NCI-H1694 (cell line): Measurements from ENCODE around the gene SOHLH2.

Source experiments
- DNase-seq: peaks from one replicate; lab custom pipeline; 2025; lab: John Stamatoyannopoulos, UW

Gene SOHLH2

GRCh38 chr13:36183901-36184300 is 30.5 kb downstream of the SOHLH2 start:
- no peak for DNase-seq

DNA sequence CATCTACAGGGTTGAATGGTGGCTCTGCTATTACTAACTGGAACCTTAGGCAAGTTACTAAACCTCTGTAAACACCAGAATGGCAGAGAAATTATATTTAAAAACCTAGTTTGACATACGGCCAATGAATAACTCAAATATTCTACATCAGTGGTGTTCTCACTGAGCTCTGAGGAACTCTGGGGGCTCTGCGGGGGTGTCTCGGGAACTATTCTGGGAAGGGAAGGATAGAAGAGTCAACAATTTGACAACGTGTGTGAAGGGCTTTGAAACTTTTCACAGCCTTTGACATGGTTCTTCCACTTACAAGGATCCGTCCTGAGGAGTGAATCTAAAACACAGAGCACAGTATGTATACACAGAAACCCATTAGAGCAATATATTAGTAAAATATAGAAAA is 38.7 kb downstream of the SOHLH2 start:
- no peak for DNase-seq

DNA sequence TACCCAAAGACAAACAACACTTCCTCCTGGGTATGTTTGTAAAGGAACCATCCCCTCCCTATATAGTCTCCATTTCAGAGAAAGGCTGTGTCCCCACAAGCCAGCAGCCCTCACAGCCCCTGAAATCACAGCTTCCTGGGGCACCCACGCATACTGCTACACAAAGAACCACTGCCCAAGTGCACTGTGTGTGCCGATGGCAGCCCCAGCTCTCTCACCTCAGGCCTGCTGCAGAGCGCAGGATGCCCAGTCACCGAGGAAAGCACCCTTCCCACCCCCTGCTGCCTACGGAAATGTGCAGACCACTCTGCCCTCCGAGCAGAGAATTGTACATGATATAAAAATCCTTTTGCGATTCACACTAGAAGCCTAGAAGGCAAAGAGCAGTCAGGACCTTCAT is 39.4 kb downstream of the SOHLH2 start:
- no peak for DNase-seq

- DNase-seq: no peak
Observed at GRCh38 chr13:36173571-36174322, 40.6 kb downstream of the SOHLH2 start.

GRCh38 chr13:36166046-36166445 is 48.3 kb downstream of the SOHLH2 start:
- no peak for DNase-seq

- no peak for DNase-seq
Observed at GRCh38 chr13:36163809-36164308, 50.5 kb downstream of the SOHLH2 start.

DNA sequence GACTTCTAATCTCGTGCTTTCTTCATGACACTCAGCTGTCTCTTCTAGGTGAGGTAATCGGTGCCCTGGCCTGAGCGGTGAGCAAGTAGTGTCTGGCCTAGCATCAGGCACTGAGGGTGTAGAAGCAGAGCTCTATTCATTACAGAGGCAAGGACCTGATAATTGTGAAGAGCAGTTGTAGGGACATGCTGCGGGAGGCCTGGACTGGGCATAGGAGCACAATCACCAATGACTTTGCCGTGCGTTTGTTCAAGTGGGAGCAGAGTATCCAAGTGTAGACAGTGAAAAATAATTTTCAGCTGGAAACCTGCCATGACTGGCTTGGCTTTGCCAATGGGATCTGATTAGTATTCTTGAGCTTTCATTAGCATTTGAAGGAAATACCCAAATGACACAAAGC is 51.1 kb downstream of the SOHLH2 start:
- no peak for DNase-seq

GRCh38 chr13:36160297-36160696 is 54.1 kb downstream of the SOHLH2 start:
- no peak for DNase-seq

GRCh38 chr13:36158611-36159010 is 55.7 kb downstream of the SOHLH2 start:
- no peak for DNase-seq

DNA sequence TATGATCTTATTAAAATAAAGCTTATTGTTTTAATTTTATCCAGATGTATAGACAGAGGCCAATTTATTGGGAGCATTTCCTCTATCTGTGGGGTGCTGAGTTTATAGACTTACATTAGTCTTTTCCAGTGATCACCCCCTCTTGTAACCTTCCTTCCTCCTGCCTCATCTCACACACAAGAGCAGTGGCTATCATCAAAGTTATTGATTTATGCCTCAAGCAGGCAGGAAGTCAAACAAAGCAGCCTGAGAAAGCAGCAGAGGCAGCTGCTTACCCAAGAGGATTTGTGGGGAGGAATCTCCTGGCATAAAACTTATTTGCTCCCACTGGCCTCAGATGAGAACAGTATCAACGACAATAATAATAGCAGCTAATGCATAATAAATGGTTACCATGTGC is 56.9 kb downstream of the SOHLH2 start:
- DNase-seq: no peak

- DNase-seq: no peak
Observed at GRCh38 chr13:36154567-36155291, 59.6 kb downstream of the SOHLH2 start.

DNA sequence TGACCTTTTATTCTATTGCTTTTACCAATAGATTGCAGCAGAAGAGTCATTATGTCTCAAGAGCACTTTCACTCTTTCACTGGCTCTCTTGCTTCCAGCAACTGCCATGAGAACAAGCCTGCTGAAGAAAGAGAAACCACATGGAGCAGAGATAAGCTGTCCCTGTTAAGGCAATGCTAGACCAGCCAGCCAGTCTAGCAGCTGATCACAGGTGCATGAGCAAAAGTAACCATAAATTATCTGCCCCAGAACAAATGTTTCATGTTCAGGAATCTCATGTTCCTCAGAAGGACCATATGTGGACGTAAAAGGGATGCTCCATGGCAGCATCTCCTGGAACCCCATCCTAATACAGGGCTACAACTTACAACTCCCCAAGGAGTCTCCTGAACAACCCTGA is 62.8 kb downstream of the SOHLH2 start:
- DNase-seq: no peak

- no peak for DNase-seq
Observed at GRCh38 chr13:36148446-36148845, 65.9 kb downstream of the SOHLH2 start.

GRCh38 chr13:36147330-36147729 is 67.0 kb downstream of the SOHLH2 start:
- no peak for DNase-seq

GRCh38 chr13:36146511-36147269 is 67.7 kb downstream of the SOHLH2 start:
- no peak for DNase-seq

DNA sequence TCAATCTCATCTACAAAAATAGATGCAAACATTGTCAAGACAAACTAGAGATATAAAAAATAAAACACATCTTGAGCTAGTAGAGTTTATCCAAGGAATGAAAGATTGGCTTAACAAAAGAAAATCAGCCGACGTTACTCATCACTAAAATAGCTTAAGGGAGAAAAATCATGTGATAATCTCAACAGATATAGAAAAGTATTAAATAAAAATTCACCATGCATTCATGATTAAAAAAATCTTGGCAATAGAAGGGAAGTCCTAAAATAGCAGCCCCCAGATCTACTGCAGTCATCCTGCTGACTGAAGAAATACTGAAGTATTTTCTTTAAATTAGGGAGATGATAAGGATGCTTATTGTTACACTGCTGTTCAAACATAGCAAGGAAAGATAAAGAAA is 70.6 kb downstream of the SOHLH2 start:
- DNase-seq: no peak

GRCh38 chr13:36142735-36143134 is 71.6 kb downstream of the SOHLH2 start:
- no peak for DNase-seq

DNA sequence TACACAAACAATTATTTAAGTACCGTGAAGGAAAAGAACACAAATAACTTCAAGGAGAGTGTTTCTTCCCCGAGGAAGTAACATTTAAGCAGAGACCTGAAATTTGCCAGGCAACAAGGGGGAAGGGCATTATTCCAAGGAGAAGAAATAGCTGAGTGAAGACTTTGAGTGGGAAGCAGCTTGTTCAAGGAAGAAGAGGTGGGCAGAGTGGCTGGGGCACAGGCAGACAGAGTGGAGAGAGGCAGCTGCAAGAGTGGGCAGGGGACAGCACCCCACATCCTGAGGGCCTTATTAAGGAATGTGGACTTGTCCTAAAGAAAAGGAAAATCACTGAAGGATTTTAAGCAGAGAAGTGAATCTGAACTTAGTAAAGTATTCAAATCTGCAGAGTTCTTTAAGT is 78.5 kb downstream of the SOHLH2 start:
- no peak for DNase-seq

DNA sequence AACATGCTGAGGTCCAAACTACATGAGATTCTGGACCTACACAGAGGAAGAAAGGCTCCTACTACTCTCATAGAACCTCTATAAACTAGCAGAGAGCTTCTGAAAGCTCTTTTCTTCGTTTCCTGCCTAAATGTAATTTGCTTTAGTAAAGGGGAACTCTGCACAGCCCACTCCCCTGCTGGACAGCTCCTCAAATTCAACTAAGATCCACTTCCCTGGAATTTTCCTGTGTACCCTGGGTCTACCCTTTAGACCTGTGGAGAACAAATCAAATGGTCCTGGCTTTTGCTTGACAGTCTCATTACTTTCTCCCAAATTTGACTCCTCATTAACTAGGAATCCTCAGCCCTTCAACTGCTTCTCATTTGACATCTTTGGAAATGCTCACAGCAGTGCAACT is 79.7 kb downstream of the SOHLH2 start:
- no peak for DNase-seq

GRCh38 chr13:36133950-36134626 is 80.3 kb downstream of the SOHLH2 start:
- no peak for DNase-seq

GRCh38 chr13:36132376-36132775 is 82.0 kb downstream of the SOHLH2 start:
- DNase-seq: no peak

- DNase-seq: no peak
Observed at GRCh38 chr13:36131931-36132297, 82.4 kb downstream of the SOHLH2 start.
